Measurements from ENCODE around the gene SAMSN1.

SAMSN1 gene

DNA sequence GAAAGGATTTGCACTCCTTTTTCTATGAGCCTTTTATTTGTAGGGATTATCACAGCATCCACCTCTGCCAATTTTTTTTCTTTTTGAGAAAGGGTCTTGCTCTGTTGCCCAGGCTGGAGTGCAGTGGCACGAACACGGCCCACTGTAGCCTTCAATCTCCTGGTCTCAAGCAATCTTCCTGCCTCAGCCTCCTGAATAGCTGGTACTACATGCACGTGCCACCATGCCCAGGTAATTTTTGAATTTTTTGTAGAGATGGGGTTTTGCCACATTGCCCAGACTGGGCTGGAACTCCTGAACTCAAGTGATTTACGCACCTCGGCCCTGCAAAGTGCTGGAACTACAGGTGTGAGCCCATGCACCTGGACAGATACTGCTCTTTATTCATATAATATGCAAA lies 2.1 kb downstream of the SAMSN1 start:
- no peak overlapping the region for H3K4me3 ChIP-seq (ENCODE audit: low read depth, low read length)
- no peaks in the 10 kb centered on the region for H3K27me3 ChIP-seq (ENCODE audit: control insufficient read depth, insufficient read depth, low read length)
- H3K27ac ChIP-seq (ENCODE audit: low read depth, low read length) = no peak overlapping the region
- H3K9me3 ChIP-seq (ENCODE audit: control insufficient read depth, insufficient read depth, low read depth, low read length) = no peaks in the 10 kb centered on the region
- H3K4me1 ChIP-seq (ENCODE audit: control insufficient read depth, insufficient read depth, low read length) = no peaks in the 10 kb centered on the region
- H3K36me3 ChIP-seq (ENCODE audit: control insufficient read depth, insufficient read depth, low read length) = no peaks in the 10 kb centered on the region
- no peak overlapping the region for H3K9ac ChIP-seq (ENCODE audit: low read length)

DNA sequence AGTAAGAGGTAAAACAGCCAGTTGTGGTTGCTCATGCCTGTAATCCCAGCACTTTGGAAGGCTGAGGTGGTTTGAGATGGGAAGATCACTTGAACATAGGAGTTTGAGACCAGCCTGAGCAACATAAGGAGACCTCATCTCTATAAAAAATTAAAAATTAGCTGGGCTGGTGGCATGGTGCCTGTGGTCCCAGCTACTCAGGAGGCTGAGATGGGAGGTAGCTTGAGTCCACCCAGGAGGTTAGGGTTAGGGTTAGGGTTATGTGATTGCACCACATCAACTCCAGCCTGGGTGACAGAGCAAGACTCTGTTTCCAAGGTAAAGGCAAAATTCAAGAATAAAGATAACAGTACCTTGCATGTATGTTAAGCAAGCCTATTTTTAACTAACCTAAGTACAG lies 3.5 kb downstream of the SAMSN1 start:
- H3K4me3 ChIP-seq (ENCODE audit: low read depth, low read length) = no peak overlapping the region

DNA sequence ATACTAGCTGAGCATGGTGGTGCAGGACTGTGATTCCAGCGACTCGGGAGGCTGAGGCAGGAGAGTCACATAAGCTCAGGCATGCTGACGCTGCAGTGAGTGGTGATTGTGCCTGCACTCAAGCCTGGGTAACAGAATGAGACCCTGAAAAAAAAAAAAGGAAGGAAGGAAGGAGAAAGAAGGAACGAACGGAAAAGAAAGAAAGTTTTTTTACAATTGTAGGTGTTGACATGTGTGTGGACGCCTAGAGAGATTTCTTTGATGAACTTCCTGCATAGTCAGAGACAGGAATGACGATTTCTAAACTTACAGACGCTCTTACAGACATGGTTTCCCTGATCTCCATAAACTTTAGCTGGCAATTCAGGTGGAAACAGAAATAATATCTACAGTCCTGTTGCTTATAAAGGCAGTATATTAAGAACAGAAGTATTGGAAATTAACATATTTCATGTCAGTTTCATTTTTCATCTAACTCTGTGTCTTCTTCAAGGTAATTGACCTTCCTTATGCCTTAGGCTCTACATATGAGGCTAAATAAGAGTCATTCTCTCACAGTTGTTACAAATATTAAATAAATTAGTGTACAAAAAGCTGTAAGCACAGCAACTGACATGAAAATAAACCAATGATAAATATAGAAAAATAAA lies 4.1 kb downstream of the SAMSN1 start:
- Histone ChIP-seq H3K27ac (ENCODE audit: low read depth, low read length) (no peak overlapping the region), H3K27me3 (ENCODE audit: control insufficient read depth, insufficient read depth, low read length) (no peaks in the 10 kb centered on the region), H3K4me1 (ENCODE audit: control insufficient read depth, insufficient read depth, low read length) (no peaks in the 10 kb centered on the region), H3K9ac (ENCODE audit: low read length) (no peak overlapping the region), H3K9me3 (ENCODE audit: control insufficient read depth, insufficient read depth, low read depth, low read length) (no peaks in the 10 kb centered on the region), H3K36me3 (ENCODE audit: control insufficient read depth, insufficient read depth, low read length) (no peaks in the 10 kb centered on the region), H3K4me3 (ENCODE audit: low read depth, low read length) (no peak overlapping the region)

More for the DNA sequence above, 3.5 kb downstream of the SAMSN1 start:
- no peaks in the 10 kb centered on the region for H3K36me3 ChIP-seq (ENCODE audit: control insufficient read depth, insufficient read depth, low read length)
- H3K4me1 ChIP-seq (ENCODE audit: control insufficient read depth, insufficient read depth, low read length) = no peaks in the 10 kb centered on the region
- H3K27me3 ChIP-seq (ENCODE audit: control insufficient read depth, insufficient read depth, low read length) = no peaks in the 10 kb centered on the region
- H3K27ac ChIP-seq (ENCODE audit: low read depth, low read length) = no peak overlapping the region
- no peak overlapping the region for H3K9ac ChIP-seq (ENCODE audit: low read length)
- H3K9me3 ChIP-seq (ENCODE audit: control insufficient read depth, insufficient read depth, low read depth, low read length) = no peaks in the 10 kb centered on the region

GRCh38 chr21:14538483-14538882 lies 7.6 kb downstream of the SAMSN1 start:
- Histone ChIP-seq H3K4me1 (ENCODE audit: control insufficient read depth, insufficient read depth, low read length) (no peaks in the 10 kb centered on the region), H3K27me3 (ENCODE audit: control insufficient read depth, insufficient read depth, low read length) (no peaks in the 10 kb centered on the region), H3K4me3 (ENCODE audit: low read depth, low read length) (no peak overlapping the region), H3K36me3 (ENCODE audit: control insufficient read depth, insufficient read depth, low read length) (no peaks in the 10 kb centered on the region), H3K9ac (ENCODE audit: low read length) (no peak overlapping the region), H3K27ac (ENCODE audit: low read depth, low read length) (no peak overlapping the region), H3K9me3 (ENCODE audit: control insufficient read depth, insufficient read depth, low read depth, low read length) (peaks cover 7% of the 10 kb centered on the region)

DNA sequence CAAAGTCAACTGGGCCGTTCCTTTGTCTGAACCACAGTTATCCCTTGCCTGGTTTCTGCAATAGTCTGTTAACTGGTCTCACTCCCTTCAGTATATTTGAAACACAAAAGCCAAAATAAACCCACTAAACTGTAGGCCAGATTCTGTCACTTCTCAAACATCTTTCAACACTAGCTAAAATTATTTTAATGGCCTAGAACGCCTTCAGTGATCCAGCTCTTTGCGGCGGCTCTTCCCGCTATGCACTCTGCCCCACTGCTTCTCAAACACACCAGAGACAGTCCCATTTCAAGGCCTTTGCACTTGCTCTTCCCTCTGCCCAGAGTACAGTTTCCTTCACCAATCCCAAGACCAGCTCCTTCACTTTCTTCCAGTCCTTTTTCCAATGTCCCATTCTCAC lies 9.2 kb downstream of the SAMSN1 start:
- Histone ChIP-seq H3K9me3 (ENCODE audit: control insufficient read depth, insufficient read depth, low read depth, low read length) (peaks cover 7% of the 10 kb centered on the region), H3K4me3 (ENCODE audit: low read depth, low read length) (no peak overlapping the region), H3K27ac (ENCODE audit: low read depth, low read length) (no peak overlapping the region), H3K9ac (ENCODE audit: low read length) (no peak overlapping the region), H3K36me3 (ENCODE audit: control insufficient read depth, insufficient read depth, low read length) (no peaks in the 10 kb centered on the region), H3K27me3 (ENCODE audit: control insufficient read depth, insufficient read depth, low read length) (no peaks in the 10 kb centered on the region), H3K4me1 (ENCODE audit: control insufficient read depth, insufficient read depth, low read length) (no peaks in the 10 kb centered on the region)

DNA sequence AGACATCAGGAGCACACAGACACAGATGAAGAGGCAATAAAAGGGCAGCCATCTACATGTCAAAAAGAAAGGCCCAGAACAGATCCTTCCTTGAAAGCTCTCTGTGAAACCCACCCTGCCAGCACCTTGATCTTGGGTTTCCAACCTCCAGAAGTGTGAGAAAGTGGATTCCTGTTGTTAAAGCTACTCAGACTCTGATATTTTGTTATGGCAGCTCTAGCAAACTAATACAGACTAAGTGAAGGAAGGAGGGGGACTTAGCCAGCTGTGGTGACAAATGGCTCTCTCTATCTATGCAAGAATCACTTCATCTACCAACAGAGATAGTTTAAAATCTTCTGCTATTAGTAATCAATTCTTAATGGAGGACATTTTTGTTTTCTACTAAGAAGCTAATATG lies 10.4 kb downstream of the SAMSN1 start:
- no peak overlapping the region for H3K9ac ChIP-seq (ENCODE audit: low read length)
- peaks cover 7% of the 10 kb centered on the region for H3K9me3 ChIP-seq (ENCODE audit: control insufficient read depth, insufficient read depth, low read depth, low read length)
- no peak overlapping the region for H3K27ac ChIP-seq (ENCODE audit: low read depth, low read length)
- no peaks in the 10 kb centered on the region for H3K27me3 ChIP-seq (ENCODE audit: control insufficient read depth, insufficient read depth, low read length)
- H3K36me3 ChIP-seq (ENCODE audit: control insufficient read depth, insufficient read depth, low read length) = no peaks in the 10 kb centered on the region
- no peak overlapping the region for H3K4me3 ChIP-seq (ENCODE audit: low read depth, low read length)
- no peaks in the 10 kb centered on the region for H3K4me1 ChIP-seq (ENCODE audit: control insufficient read depth, insufficient read depth, low read length)

DNA sequence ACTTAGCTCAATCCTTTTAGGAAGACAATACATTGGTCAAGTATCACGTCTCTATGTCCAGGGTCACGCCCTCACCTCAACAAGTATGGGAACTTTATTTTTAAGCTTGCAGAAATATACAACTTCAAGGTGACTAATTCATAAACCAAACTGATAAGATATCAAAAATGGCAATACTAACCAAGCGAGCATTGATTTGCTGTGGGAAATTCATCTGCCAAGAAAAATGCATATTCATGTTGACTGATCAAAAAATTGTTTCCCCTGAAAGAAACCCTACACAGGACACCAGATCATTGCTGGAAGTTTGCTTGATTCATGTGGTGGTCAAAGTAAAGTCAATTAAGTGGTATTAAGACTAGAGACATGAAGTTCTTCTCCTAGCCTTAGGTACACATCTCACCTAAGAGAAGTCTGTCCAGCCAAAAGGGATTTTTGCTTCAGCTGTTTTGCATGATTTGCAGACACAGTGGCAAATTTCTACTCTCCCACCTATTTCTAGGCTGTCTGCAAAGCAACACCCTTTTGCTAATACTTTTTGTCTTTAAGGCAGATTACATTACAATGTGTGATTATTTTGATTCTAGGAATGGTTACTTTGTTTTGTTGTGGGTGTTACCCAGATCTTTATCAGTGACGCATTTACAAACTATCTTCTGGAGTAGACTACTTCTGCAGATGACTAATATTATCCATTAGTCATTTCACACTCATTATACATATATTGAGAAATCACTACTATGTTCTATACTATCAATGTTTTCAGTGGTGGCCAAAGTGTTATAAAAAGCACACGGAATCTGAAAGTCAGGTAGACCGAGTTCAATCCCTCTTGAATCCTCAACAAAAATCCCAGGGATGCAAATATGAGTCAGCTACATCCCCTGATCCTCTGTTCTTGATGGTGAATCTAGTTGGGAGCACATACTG lies 12.4 kb downstream of the SAMSN1 start:
- H3K4me3 ChIP-seq (ENCODE audit: low read depth, low read length) = no peak overlapping the region
- no peaks in the 10 kb centered on the region for H3K4me1 ChIP-seq (ENCODE audit: control insufficient read depth, insufficient read depth, low read length)
- H3K9me3 ChIP-seq (ENCODE audit: control insufficient read depth, insufficient read depth, low read depth, low read length) = peaks cover 7% of the 10 kb centered on the region
- H3K9ac ChIP-seq (ENCODE audit: low read length) = no peak overlapping the region
- H3K36me3 ChIP-seq (ENCODE audit: control insufficient read depth, insufficient read depth, low read length) = no peaks in the 10 kb centered on the region
- no peaks in the 10 kb centered on the region for H3K27me3 ChIP-seq (ENCODE audit: control insufficient read depth, insufficient read depth, low read length)
- H3K27ac ChIP-seq (ENCODE audit: low read depth, low read length) = no peak overlapping the region

GRCh38 chr21:14531757-14532316 lies 14.3 kb downstream of the SAMSN1 start:
- no peaks in the 10 kb centered on the region for H3K4me1 ChIP-seq (ENCODE audit: control insufficient read depth, insufficient read depth, low read length)
- H3K9ac ChIP-seq (ENCODE audit: low read length) = no peak overlapping the region
- H3K27ac ChIP-seq (ENCODE audit: low read depth, low read length) = no peak overlapping the region

GRCh38 chr21:14530592-14530991 lies 15.5 kb downstream of the SAMSN1 start:
- H3K27ac ChIP-seq (ENCODE audit: low read depth, low read length) = no peak overlapping the region
- H3K4me3 ChIP-seq (ENCODE audit: low read depth, low read length) = no peak overlapping the region
- H3K9ac ChIP-seq (ENCODE audit: low read length) = no peak overlapping the region
- H3K4me1 ChIP-seq (ENCODE audit: control insufficient read depth, insufficient read depth, low read length) = no peaks in the 10 kb centered on the region
- H3K36me3 ChIP-seq (ENCODE audit: control insufficient read depth, insufficient read depth, low read length) = no peaks in the 10 kb centered on the region
- peaks cover 4% of the 10 kb centered on the region for H3K9me3 ChIP-seq (ENCODE audit: control insufficient read depth, insufficient read depth, low read depth, low read length)
- no peaks in the 10 kb centered on the region for H3K27me3 ChIP-seq (ENCODE audit: control insufficient read depth, insufficient read depth, low read length)

More at GRCh38 chr21:14531757-14532316, 14.3 kb downstream of the SAMSN1 start:
- H3K4me3 ChIP-seq (ENCODE audit: low read depth, low read length) = no peak overlapping the region
- H3K27me3 ChIP-seq (ENCODE audit: control insufficient read depth, insufficient read depth, low read length) = no peaks in the 10 kb centered on the region
- no peaks in the 10 kb centered on the region for H3K36me3 ChIP-seq (ENCODE audit: control insufficient read depth, insufficient read depth, low read length)
- H3K9me3 ChIP-seq (ENCODE audit: control insufficient read depth, insufficient read depth, low read depth, low read length) = peaks cover 7% of the 10 kb centered on the region

DNA sequence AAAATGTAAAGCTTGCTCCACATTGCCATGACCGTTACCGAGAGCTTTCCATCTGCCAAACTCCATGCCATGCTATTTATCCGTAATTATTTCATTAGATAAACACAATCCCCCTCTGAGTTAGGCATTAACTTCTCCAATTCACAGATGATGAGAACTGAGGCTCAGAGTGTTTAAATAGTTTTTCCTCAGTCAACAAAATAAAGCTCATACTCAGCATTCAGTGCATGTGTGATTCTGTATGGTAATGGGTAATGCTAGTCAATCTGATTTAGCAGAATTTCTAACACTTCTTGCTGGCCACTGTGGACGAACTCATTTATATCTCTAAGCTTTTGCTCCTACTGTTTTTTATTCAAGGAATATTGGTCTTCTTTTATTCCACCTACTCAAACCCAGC lies 17.3 kb downstream of the SAMSN1 start:
- Histone ChIP-seq H3K36me3 (ENCODE audit: control insufficient read depth, insufficient read depth, low read length) (no peaks in the 10 kb centered on the region), H3K27me3 (ENCODE audit: control insufficient read depth, insufficient read depth, low read length) (no peaks in the 10 kb centered on the region), H3K4me1 (ENCODE audit: control insufficient read depth, insufficient read depth, low read length) (no peaks in the 10 kb centered on the region), H3K27ac (ENCODE audit: low read depth, low read length) (no peak overlapping the region), H3K9ac (ENCODE audit: low read length) (no peak overlapping the region), H3K4me3 (ENCODE audit: low read depth, low read length) (no peak overlapping the region), H3K9me3 (ENCODE audit: control insufficient read depth, insufficient read depth, low read depth, low read length) (no peaks in the 10 kb centered on the region)

All from HUES6 (cell line).